HG03469 (cell line): ENCODE data around the gene CRB1.

Experiments
- ATAC-seq: cut with Tn5 transposase; IDR thresholded peaks from one replicate; pipeline ENCODE4 v1.9.1; 2021; ENCODE audit warnings: mild to moderate bottlenecking, moderate library complexity, moderate number of reproducible peaks; ENCODE audit not compliant: unreplicated experiment

The CRB1 gene

DNA sequence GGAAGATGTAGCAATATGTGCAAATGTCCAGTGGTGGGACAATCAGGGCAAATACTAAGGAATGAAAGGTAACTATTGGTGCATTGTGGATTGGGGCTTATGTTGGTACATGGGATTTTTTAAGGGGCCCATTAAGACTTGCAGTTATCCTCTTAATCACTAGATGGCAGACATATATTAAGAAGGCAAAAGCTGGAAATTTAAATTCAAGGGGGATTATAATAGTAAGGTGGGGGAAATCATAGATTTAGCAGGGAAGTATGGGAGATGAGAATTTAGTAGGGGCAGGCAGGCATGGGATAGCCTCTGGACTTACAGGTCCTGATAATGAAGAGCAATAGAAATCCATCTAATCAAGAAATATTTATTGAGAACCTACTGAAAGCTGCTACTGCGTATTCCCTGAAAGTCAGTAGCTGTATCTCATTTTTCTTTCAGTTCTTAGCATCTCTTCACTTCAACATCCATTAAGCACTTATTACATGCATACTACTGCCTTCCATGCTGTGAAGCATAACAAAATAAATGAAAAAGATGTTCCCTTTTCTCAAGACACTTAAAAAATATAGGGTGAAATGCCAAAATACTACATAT is 251.8 kb downstream of the CRB1 start:
- ATAC-seq, result no peak

- peak; percentile 38 for ATAC-seq
Measured at GRCh38 chr1:197521118-197521739, 253.2 kb downstream of the CRB1 start.

- ATAC-seq, result no peak
Measured at GRCh38 chr1:197526736-197527371, 258.8 kb downstream of the CRB1 start.
